HG03060 (cell line): ENCODE measurements around the gene LMOD3.
A peak's percentile ranks its signal among the peaks of the same experiment; 100 is the strongest.

Experiments used
- ATAC-seq: cut with Tn5 transposase; IDR thresholded peaks from one replicate; pipeline ENCODE4 v1.9.1; 2021; ENCODE audit warnings: low read depth, moderate number of reproducible peaks; ENCODE audit not compliant: unreplicated experiment

LMOD3 gene

GRCh38 chr3:69065318-69065964 is 57.0 kb downstream of the LMOD3 start:
- no peak for ATAC-seq

DNA sequence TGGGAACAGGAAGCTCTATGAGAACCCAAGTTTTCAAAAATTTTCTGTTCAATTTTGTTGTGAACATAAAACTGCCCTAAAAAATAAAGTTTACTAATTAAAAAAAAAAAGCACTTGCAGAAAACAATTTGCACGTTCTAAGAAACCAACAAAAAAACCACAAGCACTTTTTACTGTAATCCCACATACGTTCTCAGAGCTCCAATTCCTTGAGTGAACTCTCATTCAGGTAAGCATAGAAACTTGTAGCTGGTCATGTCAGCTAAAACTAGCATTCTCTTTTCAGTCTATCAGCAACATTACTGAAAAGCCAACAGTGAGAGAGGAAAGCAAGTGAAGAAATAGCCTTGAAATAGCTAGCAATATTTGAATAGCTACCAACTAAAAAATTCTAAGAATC is 58.8 kb downstream of the LMOD3 start:
- ATAC-seq = no peak

DNA sequence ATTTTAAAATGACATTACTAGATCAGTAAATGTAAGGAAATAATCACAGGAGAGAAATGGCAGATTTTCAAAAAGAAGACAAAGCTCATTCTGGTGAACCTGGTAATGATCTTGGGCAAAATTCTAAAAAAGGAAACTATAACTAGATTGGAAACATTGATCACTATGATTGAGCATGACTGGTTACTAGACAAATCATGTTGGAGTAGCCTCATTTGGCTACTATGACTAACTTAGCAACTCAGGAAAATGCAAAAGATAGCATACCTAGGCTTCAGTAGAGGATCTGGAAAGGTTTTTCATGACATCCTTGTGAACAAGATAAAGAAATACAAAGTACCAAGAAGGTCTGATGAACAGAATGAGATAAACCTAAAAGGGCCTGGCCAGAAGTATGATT is 62.7 kb downstream of the LMOD3 start:
- ATAC-seq = no peak

- no peak for ATAC-seq
Measured at GRCh38 chr3:69058947-69059224, 63.5 kb downstream of the LMOD3 start.

DNA sequence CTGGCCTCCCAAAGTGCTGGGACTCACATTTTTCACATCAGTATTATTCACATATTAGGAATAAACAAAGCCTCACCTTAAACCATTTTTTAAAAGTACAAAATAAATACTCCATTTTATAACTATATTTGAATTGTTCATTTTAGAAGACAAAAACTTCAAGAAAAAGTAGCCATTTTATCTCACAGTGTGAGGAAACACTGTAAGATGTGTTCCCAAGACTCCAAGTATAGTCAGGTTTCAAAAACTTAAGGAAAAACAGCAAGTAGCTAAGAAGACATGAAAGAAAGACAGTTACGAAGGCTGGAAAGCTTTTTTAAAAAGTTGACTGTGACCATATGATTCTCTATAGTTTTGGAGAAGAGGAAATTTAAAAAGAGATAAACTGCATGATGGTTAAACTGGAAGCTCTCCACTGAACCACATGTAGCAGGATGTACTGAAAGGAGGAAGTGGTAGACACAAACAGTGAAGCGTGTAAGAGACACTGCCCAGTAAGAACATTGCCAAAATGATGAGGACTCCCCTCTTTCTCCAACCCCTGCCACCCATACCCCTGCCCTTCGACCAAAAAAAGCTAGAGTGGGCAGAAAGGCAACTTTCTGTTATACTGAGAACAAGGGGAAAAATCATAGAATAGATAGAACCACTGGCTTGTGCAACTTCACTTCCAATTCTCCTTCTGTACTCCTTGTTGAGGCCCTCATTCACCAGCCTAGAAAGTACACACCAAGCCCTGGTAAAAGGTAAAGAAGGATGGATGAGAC is 64.0 kb downstream of the LMOD3 start:
- peak; percentile 95 for ATAC-seq
